Medulla oblongata (tissue), 1 donor: ENCODE data around the gene SLC6A11.

Experiments
- DNase-seq: peaks from one replicate; pipeline ENCODE4 v3.0.0-alpha.2; 2015; ENCODE audit errors: extremely low spot score

The SLC6A11 gene

GRCh38 chr3:10790713-10791112, 25.3 kb upstream of the SLC6A11 start:
- DNase-seq, result no peak

GRCh38 chr3:10792208-10792607, 23.8 kb upstream of the SLC6A11 start:
- DNase-seq, result no peak

- DNase-seq, result no peak
Observed at GRCh38 chr3:10798600-10799367, 17.2 kb upstream of the SLC6A11 start.

- no peak for DNase-seq
Observed at GRCh38 chr3:10804183-10804648, 11.8 kb upstream of the SLC6A11 start.

- no peak for DNase-seq
Observed at GRCh38 chr3:10806006-10806405, 10.0 kb upstream of the SLC6A11 start.

- DNase-seq, result no peak
Observed at GRCh38 chr3:10808130-10808735, 7.8 kb upstream of the SLC6A11 start.

GRCh38 chr3:10808974-10809373, 7.1 kb upstream of the SLC6A11 start:
- DNase-seq, result no peak

- DNase-seq, result no peak
Observed at GRCh38 chr3:10810376-10810775, 5.7 kb upstream of the SLC6A11 start.

GRCh38 chr3:10813425-10813824, 2.6 kb upstream of the SLC6A11 start:
- no peak for DNase-seq

- no peak for DNase-seq
Observed at GRCh38 chr3:10814623-10815022, 1.4 kb upstream of the SLC6A11 start.

GRCh38 chr3:10815487-10815886, 541 bp upstream of the SLC6A11 start:
- no peak for DNase-seq

GRCh38 chr3:10816863-10817253, 830 bp downstream of the SLC6A11 start:
- DNase-seq, result no peak

- DNase-seq, result peak; percentile 40
Observed at GRCh38 chr3:10817506-10817905, 1.5 kb downstream of the SLC6A11 start.

GRCh38 chr3:10822055-10822454, 6.0 kb downstream of the SLC6A11 start:
- DNase-seq, result no peak

- DNase-seq, result no peak
Observed at GRCh38 chr3:10822708-10823515, 6.9 kb downstream of the SLC6A11 start.

- no peak for DNase-seq
Observed at GRCh38 chr3:10823516-10823818, 7.4 kb downstream of the SLC6A11 start.

- no peak for DNase-seq
Observed at GRCh38 chr3:10824468-10824867, 8.4 kb downstream of the SLC6A11 start.

- no peak for DNase-seq
Observed at GRCh38 chr3:10833855-10834414, 17.9 kb downstream of the SLC6A11 start.

GRCh38 chr3:10834951-10835350, 18.9 kb downstream of the SLC6A11 start:
- no peak for DNase-seq

GRCh38 chr3:10835406-10835805, 19.4 kb downstream of the SLC6A11 start:
- no peak for DNase-seq

GRCh38 chr3:10836676-10837075, 20.6 kb downstream of the SLC6A11 start:
- no peak for DNase-seq

GRCh38 chr3:10837849-10838248, 21.8 kb downstream of the SLC6A11 start:
- DNase-seq, result peak; percentile 56
